HG02943 (cell line): ENCODE measurements around the gene TRIM41.

Experiments used
- ATAC-seq: cut with Tn5 transposase; IDR thresholded peaks from one replicate; pipeline ENCODE4 v1.9.1; 2021; ENCODE audit warnings: mild to moderate bottlenecking, low read depth, moderate library complexity; ENCODE audit not compliant: unreplicated experiment

The TRIM41 gene

DNA sequence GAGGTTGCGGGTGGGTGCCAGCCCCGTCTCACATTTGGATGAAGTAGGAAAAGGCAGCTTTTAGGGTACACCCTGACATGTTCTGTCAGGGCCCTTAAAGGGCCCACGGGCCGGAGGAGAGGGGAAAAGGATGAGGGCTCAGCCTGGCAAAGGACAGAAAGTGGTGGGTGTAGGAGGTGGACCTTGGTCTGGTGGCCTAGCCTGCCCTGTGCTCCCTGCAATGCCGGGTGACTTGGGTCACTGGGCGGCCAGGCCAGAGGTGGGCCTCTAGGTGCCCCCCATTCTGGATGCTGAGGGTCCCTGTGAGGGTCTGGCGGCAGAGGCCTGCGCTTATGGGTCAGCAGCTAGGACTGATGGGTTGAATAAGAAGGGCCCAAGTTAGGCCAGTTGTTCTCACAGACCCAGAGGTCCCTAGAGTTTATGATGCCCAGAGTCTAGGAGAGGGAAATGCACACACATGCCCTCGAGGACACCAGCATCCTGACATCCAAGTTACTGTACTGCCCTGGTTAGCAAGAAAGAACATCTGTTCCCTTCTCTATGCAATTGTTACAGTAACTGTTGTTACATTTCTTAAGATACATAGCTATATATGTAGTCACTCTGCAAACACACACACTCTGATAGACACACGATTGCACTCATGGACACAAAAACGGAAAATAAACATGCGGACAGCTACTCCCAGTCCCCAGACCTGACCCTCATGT, 30.6 kb upstream of the TRIM41 start:
- no peak for ATAC-seq

DNA sequence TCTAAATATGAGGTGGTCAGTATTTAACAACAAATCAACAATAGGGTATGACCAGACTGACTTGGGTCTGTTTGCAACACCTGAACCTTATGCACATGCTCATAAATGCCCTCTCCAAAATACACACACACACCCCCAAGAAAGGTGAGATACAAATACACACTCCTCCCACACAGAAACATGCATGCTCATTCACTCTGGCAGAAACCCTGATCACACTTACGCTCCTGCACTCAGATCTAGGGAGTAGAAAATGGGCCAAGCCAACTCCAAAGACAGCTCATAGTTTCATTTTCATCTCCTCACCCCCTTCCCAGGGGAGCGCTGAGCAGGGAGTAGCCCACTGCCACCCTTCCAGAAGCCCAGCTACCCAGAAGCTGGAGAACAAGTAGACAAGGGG, 29.4 kb upstream of the TRIM41 start:
- no peak for ATAC-seq

DNA sequence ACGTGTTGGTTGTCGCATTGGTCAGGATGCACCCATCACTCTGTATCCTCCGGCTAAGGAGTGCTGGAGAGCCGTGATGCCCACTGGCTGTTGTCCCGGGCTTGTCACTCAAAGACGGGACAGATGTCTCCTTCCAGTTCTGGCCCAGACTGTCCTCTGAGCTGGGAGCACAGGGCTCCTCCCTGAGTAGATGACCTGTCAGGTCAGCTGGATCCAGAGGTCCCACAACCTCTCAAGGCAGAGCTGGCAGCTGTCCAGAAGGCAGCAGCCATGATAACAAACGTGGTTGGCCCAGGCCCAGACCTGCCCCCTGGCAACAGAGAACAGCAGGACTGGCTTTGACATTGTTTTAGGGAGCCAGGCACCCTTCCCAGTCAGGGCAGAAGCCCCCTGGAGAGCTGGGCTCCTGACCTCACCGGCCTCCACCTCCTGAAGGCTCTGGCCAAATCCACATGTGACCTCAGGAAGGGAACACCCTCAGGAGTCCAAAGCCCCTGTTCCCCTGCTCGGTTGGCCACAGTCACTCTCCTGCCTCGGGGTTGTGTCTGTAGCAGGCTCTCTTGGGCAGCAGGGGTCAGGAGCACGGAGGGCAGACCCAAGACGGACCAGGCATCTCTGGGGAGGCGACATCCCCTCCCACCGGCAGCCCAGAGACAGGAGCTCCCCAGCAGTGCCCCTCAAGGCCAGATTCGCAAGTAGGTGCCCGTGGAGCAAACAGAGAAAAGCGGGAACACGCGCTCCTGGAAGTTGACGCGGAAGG, 28.4 kb upstream of the TRIM41 start:
- no peak for ATAC-seq

DNA sequence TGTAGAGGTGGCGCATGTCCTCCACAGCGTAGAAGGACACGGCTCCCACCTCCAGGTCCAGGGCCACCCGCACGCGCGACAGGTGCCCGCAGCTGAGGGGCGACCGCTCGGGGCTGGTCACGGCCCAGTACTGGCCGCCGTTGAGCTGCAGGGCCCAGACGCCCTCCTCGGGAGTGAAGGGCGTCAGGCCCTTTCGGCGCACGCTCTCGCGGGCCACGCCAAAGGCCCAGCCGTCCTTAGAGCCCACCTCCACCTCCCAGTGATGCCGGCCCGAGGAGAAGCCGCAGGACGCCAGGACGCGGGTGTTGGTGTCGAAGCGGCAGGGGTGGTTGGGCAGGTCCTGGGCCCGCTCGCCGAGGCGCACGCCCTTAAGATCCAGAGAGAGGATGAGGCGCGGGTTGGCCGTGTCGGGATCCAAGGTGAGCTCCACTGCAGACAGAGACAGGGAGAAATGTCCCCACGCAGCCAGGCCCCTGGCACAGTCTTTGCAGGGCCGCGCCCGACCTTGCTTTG, 27.8 kb upstream of the TRIM41 start:
- no peak for ATAC-seq

DNA sequence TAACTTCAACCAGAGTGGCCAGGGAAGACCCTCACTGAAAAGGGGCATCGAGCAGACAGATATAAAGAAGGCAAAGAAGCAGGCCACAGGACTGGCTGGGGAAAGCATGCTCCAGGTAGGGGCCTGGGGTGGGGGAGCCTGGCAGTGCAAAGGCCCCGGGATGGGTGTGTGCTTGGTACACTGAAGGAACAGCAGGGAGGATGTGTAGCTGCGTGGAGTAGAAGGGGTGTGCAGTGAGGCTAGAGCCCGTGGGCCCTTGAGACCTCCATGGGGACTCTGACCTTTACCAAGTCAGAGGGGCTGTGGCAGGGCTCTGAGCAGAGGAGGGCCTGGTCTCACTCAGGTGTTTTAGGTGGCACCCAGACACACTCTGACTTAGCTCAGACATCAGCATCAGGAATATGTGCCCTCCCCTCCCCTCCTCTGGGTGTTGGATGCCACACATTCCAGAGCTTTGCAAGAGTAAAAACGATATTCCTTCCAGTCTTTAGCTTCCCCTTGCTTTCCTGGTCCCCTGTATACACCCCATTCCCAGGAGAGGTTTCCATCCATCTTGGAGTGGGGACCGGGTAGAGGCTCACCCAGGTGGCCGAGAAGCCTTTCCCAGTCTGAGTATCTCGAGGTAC, 25.6 kb upstream of the TRIM41 start:
- no peak for ATAC-seq

DNA sequence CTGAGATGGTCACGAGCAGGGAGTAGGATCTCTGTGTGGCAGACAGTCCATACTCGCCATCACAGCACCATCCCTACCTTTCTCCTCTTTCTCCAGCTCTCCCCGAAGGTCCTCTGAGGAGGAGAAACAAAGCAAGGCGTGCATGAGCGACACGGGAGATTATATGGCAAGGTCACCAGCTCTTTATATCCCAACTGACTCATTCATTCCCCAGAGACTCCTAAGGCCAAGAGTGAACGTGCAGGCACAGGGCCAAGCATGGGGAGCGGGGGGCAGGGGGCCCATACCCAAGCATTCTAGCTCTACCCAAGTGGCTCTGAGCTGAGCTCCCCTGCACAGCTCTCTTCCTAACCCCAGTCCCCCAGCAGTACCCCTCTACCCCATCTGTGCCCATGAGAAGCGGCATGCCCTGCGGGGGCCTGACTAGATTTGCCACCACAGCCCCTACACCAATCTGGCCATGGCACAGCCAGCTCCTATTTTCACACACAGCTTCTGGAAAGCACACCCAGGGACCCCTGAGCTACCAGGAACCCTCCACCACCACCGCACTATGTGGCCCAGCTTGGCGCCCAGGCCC, 24.9 kb upstream of the TRIM41 start:
- ATAC-seq: no peak

DNA sequence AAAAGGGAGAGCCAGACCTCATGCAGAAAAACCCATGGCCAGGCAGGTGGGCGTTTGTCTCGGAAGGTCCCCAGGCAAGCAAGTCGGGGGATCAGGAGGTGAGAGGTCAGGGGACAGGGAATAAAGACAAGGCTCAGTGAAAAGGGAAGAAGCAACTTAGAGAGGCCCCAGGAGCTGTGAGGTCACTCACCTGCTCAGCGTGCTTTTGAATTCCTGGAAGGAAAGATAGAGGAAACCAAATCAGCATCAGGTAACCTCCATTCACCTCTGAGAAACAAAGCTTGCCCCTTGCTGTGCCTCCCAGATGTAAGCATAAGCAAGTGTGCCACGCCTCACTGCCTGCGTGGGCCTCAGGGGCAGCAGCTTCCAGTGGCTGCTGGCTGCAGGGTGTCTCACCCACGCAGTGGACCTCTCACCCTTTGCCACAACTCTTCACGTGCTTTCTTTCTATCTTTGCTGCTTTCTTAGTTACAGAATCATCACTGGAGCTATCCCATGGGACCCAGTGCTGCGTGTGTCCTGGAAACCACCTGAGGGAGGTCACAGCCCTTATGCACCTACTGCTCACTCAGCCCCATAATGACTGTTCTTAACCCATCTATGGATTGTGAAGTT, 24.1 kb upstream of the TRIM41 start:
- ATAC-seq: peak; percentile 61

DNA sequence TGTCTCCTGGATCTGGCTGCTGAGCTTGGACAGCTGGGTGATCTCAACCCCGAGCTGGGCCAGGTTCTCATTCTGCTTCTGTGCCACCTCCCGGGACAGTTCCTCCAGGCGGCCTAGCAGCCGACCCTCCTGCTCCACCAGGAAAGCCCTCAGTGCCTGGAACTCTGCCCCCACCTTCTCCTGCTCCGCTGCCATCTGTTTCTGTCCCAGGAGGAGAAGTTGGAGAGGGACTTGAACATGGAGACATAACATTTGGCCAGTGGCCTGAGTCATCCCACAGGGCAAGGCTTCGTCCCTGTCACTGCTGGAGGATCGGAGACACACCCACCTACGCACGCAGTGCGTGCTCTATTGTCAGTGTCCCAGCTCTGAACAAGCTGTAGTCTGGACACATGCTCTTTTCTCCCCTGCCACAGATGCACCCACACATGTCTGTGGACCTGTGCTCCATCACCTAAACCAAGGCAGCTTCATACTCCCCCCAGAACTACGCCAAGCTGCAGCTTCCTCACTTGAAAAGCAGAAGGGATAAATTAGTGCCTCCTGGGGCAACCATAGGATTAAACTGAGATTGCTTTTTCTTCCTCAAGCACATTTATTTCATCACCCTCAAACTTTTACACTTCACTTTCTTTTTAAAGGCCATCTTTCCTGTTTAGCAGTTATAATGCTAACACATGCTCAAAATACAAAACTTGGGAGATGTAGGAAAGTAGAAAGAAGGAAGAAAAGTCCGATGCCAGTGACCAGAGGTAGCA, 23.0 kb upstream of the TRIM41 start:
- no peak for ATAC-seq

DNA sequence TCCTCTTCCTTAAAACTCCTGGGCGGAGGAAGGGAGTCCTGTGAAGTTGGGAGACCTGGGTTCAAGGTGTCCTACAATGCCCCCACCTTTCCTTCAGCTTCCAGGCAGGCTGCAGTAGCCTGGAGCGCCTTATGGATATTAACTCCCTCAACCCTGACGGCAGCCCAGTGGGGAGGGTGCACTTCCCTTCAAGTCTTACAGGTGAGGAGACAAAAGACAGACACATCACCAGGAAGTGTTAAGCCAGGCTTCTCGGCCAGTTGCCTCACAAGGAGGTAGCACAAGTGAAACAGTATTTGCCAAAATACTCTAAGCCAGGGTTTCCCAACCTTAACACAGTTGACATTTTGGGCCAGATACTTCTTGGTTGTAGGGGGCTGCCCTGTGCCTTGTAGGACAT, 22.3 kb upstream of the TRIM41 start:
- no peak for ATAC-seq

DNA sequence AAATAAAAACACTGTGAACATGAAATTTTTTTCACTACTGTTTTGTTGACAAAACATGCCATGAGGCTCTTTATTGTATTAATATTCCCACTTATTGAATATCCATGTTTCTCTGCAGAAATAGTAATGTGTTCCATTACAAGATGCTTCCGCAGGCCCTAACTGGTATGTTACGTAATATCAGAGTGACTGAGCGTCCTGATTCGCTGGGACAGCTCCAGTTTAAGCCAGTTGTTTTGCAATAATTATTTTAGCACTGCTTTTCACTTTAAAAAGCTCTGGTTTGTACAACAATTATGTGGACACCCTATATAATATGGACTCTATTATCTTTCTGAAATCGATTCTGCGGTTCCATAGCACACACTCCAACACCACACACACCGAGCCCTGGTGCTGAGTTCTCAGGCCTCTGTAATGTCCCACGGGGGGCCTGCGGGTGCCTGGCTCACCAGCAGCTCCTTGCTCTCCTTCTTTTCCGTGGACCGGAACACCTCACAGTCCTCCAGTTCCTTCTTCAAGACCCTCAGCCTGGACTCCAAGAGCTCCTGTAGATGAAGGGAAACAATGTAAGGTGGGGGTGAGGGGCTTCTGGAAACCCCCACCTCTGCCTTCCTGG, 19.9 kb upstream of the TRIM41 start:
- no peak for ATAC-seq

DNA sequence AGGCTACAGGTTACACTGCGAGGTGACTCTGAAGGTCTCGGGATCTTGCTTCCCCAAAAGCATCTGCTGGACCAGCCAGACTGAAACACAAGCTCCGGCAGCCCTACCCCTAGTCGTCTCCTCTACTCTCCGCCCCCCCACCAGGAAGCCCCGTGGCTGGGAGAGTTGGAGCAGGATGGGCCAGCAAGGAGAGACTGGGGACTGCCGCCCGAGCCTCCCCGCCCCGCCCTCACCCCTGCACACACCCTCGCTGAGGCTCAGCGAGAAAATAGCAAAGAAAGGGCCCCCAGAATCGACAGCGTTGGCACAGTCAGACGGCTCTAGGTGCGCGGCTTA, 19.3 kb upstream of the TRIM41 start:
- ATAC-seq: no peak

DNA sequence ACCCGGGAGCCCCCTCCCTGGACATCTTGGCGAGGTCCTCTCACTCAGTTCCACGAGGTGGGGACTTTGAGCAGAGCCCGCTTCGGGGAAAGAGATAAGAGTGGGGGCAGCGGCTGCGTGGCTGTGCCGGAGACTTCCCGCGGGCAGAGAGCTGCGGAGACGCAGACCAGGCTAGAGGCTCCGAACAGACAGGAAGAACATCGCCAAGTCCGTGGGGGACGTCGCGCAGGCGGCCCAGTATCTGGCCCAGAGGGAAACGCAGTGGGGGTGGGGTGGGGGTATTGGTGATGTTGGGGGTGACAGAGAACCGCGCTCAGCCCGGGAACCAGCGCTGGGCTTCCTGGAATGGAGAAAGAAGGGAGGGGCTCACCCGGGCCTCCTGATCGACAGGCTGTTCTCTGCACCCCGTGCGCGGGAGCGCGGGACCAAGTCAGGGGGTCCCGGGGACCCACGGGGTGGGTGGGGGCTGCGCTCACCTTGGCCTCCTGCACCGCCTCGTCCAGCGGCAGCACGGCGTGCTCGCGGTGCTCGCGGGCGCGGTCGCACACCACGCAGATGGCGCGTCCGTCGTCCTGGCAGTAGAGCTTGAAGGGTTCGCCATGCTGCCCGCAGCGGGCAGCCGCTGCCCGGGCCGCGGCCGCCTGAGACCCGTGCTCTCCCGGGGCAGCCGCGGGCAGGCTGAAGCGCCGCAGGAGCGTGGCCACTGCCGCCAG, 18.8 kb upstream of the TRIM41 start:
- ATAC-seq: no peak

DNA sequence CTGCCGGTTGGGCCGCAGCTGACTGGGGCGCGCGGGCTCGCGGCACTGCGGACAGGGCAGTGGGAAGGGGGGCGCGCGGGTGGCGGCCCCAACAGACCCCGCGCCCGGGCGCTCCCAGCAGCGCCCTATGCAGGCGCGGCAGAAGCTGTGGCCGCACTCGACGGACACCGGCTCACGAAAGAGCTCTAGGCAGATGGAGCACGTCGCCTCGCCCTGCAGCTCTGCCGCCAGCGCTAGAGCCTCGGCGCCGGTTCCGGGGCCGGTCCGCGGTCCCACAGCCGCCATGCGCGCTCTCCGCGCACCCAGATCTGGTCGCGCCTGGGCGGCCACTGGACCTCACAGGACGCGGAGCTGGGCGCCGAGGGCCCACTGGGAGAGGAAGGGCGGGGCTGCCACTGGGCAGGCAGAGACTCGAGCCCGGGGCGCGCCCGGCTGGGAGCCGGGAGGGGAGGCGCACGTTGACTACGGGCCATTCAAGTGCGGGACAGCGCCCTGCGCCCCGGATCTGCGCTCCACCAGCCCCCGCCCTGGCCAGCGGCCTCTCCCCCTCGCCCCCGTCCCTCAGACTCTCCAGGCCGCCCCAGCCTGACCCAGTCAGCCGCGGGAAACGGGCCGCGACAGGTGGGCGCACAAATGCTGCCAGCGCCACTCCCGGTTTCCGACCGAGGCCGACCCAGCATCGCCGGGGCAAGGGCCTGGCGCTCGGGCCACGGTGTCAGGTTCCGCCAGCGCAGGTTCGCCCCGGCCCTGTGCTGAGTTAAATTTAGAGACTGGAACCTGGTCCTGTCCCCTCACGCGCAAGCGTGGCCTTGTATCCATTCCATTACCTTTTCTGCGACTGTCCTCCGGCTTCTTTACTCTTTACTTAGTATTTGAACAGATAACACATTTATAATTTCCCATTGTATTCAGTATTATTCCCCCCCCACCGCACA, 18.0 kb upstream of the TRIM41 start, which contains the start of gene TRIM7:
Gene TRIM7, minus strand, starts transcription at position 371 of the 935 bp plus-strand sequence. Its CDS starts 86 bp downstream, at position 285.
- ATAC-seq: no peak

DNA sequence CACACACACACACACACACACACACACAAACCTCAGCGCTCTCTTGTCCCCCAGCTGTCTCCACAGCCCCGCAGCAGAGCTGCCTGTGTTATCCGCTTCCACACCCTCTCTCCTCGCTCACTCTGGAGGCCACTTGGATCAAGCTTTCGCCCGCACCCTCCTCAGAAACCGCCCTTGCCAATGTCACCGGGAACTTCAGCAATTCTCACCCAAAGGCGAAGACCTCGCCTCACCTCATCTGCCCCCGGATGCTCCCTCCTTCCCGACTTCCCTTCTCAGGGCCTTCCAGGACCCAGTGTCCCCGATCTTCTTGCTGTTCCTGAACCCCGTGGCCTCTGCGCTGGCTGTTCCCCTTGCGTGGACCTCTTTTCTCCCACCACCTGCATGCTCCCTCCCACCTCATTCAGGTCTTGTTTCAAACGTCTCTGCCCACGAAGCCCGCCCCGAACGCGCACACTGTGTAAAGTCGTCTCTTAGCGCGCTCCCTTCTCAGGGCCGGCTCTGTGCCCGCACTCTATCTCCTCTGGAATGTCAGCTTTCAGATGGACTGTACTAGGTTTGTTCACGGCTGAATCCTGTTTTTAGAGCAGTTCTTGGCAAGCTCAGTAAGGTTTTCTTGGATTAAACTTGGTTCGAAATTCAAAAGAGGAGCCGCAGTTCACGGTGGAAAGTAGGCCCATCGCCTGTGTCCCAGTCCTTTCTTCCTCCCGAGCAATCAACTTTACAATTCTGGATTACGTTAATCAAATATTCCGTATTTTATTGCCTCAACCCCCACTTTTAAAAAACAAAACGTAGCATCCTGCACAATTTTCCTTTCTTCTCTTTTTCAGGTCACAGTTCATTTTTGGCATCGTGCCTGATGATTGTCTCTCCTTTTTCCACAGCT, 17.1 kb upstream of the TRIM41 start:
- ATAC-seq: no peak

DNA sequence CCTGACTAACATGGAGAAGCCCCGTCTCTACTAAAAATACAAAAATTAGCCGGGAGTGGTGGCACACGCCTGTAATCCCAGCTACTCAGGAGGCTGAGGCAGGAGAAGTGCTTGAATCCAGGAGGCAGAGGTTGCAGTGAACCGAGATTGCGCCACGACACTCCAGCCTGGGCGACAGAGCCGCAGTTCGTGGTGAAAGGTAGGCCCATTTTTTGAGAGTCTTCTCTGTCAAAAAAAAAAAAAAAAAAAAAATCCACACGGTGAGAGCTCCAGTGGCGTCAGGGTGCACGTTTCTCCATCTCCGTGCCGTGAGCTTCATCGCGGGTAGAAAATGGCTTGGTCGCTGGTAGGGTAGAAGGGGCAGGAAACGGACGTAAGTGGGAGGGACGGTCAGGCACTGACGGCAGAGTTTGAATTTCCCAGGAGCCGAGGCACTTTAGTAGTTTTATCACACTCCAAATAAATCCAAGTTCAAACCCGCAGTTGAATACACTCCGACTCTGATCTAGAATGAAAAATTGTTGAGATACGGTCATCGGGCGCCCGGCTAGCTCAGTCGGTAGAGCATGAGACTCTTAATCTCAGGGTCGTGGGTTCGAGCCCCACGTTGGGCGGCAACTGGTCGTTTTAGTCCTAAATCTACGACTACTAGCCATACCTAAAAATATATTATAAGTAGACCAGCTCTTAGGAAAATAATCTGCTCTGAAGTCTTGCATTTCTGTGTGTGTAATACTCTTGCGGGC, 15.7 kb upstream of the TRIM41 start:
- ATAC-seq: peak; percentile 45

DNA sequence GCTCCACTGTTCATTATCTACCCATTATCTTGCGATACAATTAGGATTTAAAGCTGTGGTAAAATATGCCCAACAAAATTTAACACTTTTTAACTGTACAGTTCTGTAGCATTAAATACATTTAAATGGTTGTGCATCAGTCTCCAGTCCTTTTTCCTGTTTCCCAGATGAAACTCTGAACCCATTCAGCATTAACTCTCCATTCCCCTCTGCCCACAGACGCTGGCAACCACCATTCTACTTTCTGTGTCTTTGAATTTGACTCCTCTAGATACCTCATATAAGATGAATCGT, 15.2 kb upstream of the TRIM41 start:
- no peak for ATAC-seq
